ENCODE measurements around the gene TAOK3. TPM values are rescaled to one million over a fixed set of nuclear protein-coding genes. Genes with fewer than 3 reads are reported as not detected.

Gene TAOK3
- total RNA-seq, 1 donor from 2014 or later: 1.1 TPM

GRCh38 chr12:118373616-118374015, 909 bp upstream of the TAOK3 start:
- H3K27me3 ChIP-seq: peaks cover 26% of the 10 kb centered on the region
- H2AFZ ChIP-seq (replicated peaks): no peak overlapping the region
- H3K27ac ChIP-seq: no peak overlapping the region

GRCh38 chr12:118371321-118372282, 1.1 kb downstream of the TAOK3 start:
- peak; percentile 53 for DNase-seq (ENCODE audit: low spot score)
- Mint-ChIP-seq H3K9me3 (no peaks in the 10 kb centered on the region), H3K27ac (no peak overlapping the region), H3K4me3 (peak overlapping the region; percentile 92), H3K27me3 (ENCODE audit: insufficient read depth, low read depth) (peaks cover 22% of the 10 kb centered on the region), H3K36me3 (no peaks in the 10 kb centered on the region), H3K4me1 (peaks cover 25% of the 10 kb centered on the region)
- H3K27me3 ChIP-seq: peaks cover 26% of the 10 kb centered on the region
- H3K4me3 ChIP-seq: peak overlapping the region; percentile 73
- H3K27ac ChIP-seq: no peak overlapping the region
- H3K36me3 ChIP-seq: no peaks in the 10 kb centered on the region
- H3K4me1 ChIP-seq: peaks cover 9% of the 10 kb centered on the region
- H4K20me1 ChIP-seq (ENCODE audit: low read depth): peaks cover 6% of the 10 kb centered on the region
- H3K9ac ChIP-seq: no peak overlapping the region
- H3K4me2 ChIP-seq: peak overlapping the region; percentile 96
- H3K79me2 ChIP-seq (ENCODE audit: low read depth): peaks cover 2% of the 10 kb centered on the region
- H3K9me3 ChIP-seq (ENCODE audit: low read depth): no peaks in the 10 kb centered on the region
- peaks cover 9% of the 10 kb centered on the region for H3F3A ChIP-seq (ENCODE audit: low read depth)
- peak overlapping the region; percentile 86 for H2AFZ ChIP-seq (replicated peaks)
- TF ChIP-seq EZH2phosphoT487 (IDR thresholded peaks at IDR 0.05) (peak; percentile 58), CTCF (IDR thresholded peaks at IDR 0.05) (no peak), EZH2 (IDR thresholded peaks at IDR 0.05) (peak; percentile 68)

More at GRCh38 chr12:118373616-118374015, 909 bp upstream of the TAOK3 start:
- Histone ChIP-seq H3K4me2 (peak overlapping the region; percentile 90), H3F3A (ENCODE audit: low read depth) (peaks cover 9% of the 10 kb centered on the region), H3K79me2 (ENCODE audit: low read depth) (peaks cover 22% of the 10 kb centered on the region), H3K9ac (no peak overlapping the region), H3K36me3 (no peaks in the 10 kb centered on the region), H4K20me1 (ENCODE audit: low read depth) (peaks cover 21% of the 10 kb centered on the region), H3K4me3 (peak overlapping the region; percentile 73), H3K9me3 (ENCODE audit: low read depth) (no peaks in the 10 kb centered on the region), H3K4me1 (peaks cover 12% of the 10 kb centered on the region)
- TF ChIP-seq EZH2 (IDR thresholded peaks at IDR 0.05): no peak
- no peak for TF ChIP-seq CTCF (IDR thresholded peaks at IDR 0.05)
- TF ChIP-seq EZH2phosphoT487 (IDR thresholded peaks at IDR 0.05): no peak
- Mint-ChIP-seq H3K27ac (no peak overlapping the region), H3K36me3 (no peaks in the 10 kb centered on the region), H3K9me3 (no peaks in the 10 kb centered on the region), H3K4me1 (peaks cover 33% of the 10 kb centered on the region), H3K27me3 (ENCODE audit: insufficient read depth, low read depth) (peaks cover 22% of the 10 kb centered on the region), H3K4me3 (peak overlapping the region; percentile 92)
- peak; percentile 6 for DNase-seq (ENCODE audit: low spot score)

- Histone ChIP-seq H3K4me3 (peak overlapping the region; percentile 73), H2AFZ (replicated peaks) (no peak overlapping the region), H3K9me3 (ENCODE audit: low read depth) (no peaks in the 10 kb centered on the region), H3F3A (ENCODE audit: low read depth) (peaks cover 9% of the 10 kb centered on the region), H3K4me1 (peaks cover 9% of the 10 kb centered on the region), H3K27ac (no peak overlapping the region), H3K79me2 (ENCODE audit: low read depth) (no peaks in the 10 kb centered on the region), H3K4me2 (peak overlapping the region; percentile 96), H4K20me1 (ENCODE audit: low read depth) (peaks cover 5% of the 10 kb centered on the region), H3K9ac (no peak overlapping the region), H3K27me3 (peaks cover 26% of the 10 kb centered on the region), H3K36me3 (no peaks in the 10 kb centered on the region)
- TF ChIP-seq CTCF (IDR thresholded peaks at IDR 0.05) (no peak), EZH2phosphoT487 (IDR thresholded peaks at IDR 0.05) (no peak), EZH2 (IDR thresholded peaks at IDR 0.05) (no peak)
- H3K9me3 Mint-ChIP-seq: no peaks in the 10 kb centered on the region
- DNase-seq (ENCODE audit: low spot score): peak; percentile 12
- no peaks in the 10 kb centered on the region for H3K36me3 Mint-ChIP-seq
- H3K4me3 Mint-ChIP-seq: peak overlapping the region; percentile 92
- no peak overlapping the region for H3K27ac Mint-ChIP-seq
- H3K4me1 Mint-ChIP-seq: peaks cover 21% of the 10 kb centered on the region
- peaks cover 20% of the 10 kb centered on the region for H3K27me3 Mint-ChIP-seq (ENCODE audit: insufficient read depth, low read depth)
Measured at GRCh38 chr12:118370601-118371000, 2.1 kb downstream of the TAOK3 start.
